Neuron (in vitro differentiated cells): ENCODE results near the gene NMRK2.
"Not testable (repeated sequence)": the region's sequence is repeated elsewhere in the genome, so short reads cannot be mapped to it uniquely, and the experiment has no call there.

Experiments used
- H2AFZ ChIP-seq: one replicate; pipeline ENCODE4 v1.6.1; 2013; ENCODE audit warnings: low read depth, mild to moderate bottlenecking, inconsistent platforms, low read length, moderate library complexity
- H3K27me3 ChIP-seq: one replicate; pipeline ENCODE4 v1.6.1; 2013; ENCODE audit warnings: low read length; ENCODE audit not compliant: insufficient read depth
- H3K36me3 ChIP-seq: one replicate; pipeline ENCODE4 v1.6.1; 2013; ENCODE audit warnings: low read length; ENCODE audit not compliant: insufficient read depth
- H3K4me1 ChIP-seq: one replicate; pipeline ENCODE4 v1.6.1; 2013; ENCODE audit warnings: low read length; ENCODE audit not compliant: insufficient read depth
- H3K4me3 ChIP-seq: 2 replicates; pipeline ENCODE4 v1.5.1; 2013; ENCODE audit warnings: mild to moderate bottlenecking, low read length, moderate library complexity
- H3K9me3 ChIP-seq: one replicate; pipeline ENCODE4 v1.6.1; 2013; ENCODE audit warnings: low read length

Gene NMRK2

GRCh38 chr19:3908266-3909054 is 24.4 kb upstream of the NMRK2 start:
- peaks cover 16% of the 10 kb centered on the region for H3K9me3 ChIP-seq
- no peaks in the 10 kb centered on the region for H3K27me3 ChIP-seq
- no peak overlapping the region for H2AFZ ChIP-seq
- H3K4me1 ChIP-seq, result no peaks in the 10 kb centered on the region
- H3K4me3 ChIP-seq, result no peak overlapping the region
- peaks cover 45% of the 10 kb centered on the region for H3K36me3 ChIP-seq

GRCh38 chr19:3910105-3910504 is 22.8 kb upstream of the NMRK2 start:
- Histone ChIP-seq H3K9me3 (peaks cover 16% of the 10 kb centered on the region), H3K4me3 (no peak overlapping the region), H3K4me1 (no peaks in the 10 kb centered on the region), H3K27me3 (no peaks in the 10 kb centered on the region), H2AFZ (no peak overlapping the region), H3K36me3 (peaks cover 47% of the 10 kb centered on the region)

GRCh38 chr19:3914199-3914598 is 18.7 kb upstream of the NMRK2 start:
- no peaks in the 10 kb centered on the region for H3K4me1 ChIP-seq
- H3K4me3 ChIP-seq, result no peak overlapping the region
- H3K9me3 ChIP-seq, result peaks cover 21% of the 10 kb centered on the region
- no peaks in the 10 kb centered on the region for H3K27me3 ChIP-seq
- no peak overlapping the region for H2AFZ ChIP-seq
- H3K36me3 ChIP-seq, result peaks cover 38% of the 10 kb centered on the region

- Histone ChIP-seq H3K36me3 (peaks cover 33% of the 10 kb centered on the region), H3K4me1 (no peaks in the 10 kb centered on the region), H3K9me3 (peaks cover 11% of the 10 kb centered on the region), H3K27me3 (no peaks in the 10 kb centered on the region), H3K4me3 (no peak overlapping the region), H2AFZ (no peak overlapping the region)
Observed at GRCh38 chr19:3916033-3916432, 16.8 kb upstream of the NMRK2 start.

- no peak overlapping the region for H3K4me3 ChIP-seq
Observed at GRCh38 chr19:3919793-3920192, 13.1 kb upstream of the NMRK2 start.

GRCh38 chr19:3923096-3923758 is 9.6 kb upstream of the NMRK2 start:
- H3K4me1 ChIP-seq, result no peaks in the 10 kb centered on the region
- peaks cover 21% of the 10 kb centered on the region for H3K9me3 ChIP-seq
- no peak overlapping the region for H2AFZ ChIP-seq
- peaks cover 30% of the 10 kb centered on the region for H3K36me3 ChIP-seq
- H3K27me3 ChIP-seq, result no peaks in the 10 kb centered on the region
- H3K4me3 ChIP-seq, result no peak overlapping the region

More at GRCh38 chr19:3919793-3920192, 13.1 kb upstream of the NMRK2 start:
- H2AFZ ChIP-seq, result no peak overlapping the region
- peaks cover 33% of the 10 kb centered on the region for H3K36me3 ChIP-seq
- H3K27me3 ChIP-seq, result no peaks in the 10 kb centered on the region
- H3K4me1 ChIP-seq, result no peaks in the 10 kb centered on the region
- peaks cover 21% of the 10 kb centered on the region for H3K9me3 ChIP-seq

- H3K9me3 ChIP-seq, result peaks cover 18% of the 10 kb centered on the region
- H3K4me1 ChIP-seq, result no peaks in the 10 kb centered on the region
- no peaks in the 10 kb centered on the region for H3K27me3 ChIP-seq
- no peak overlapping the region for H2AFZ ChIP-seq
- no peak overlapping the region for H3K4me3 ChIP-seq
- peaks cover 26% of the 10 kb centered on the region for H3K36me3 ChIP-seq
Observed at GRCh38 chr19:3923912-3924311, 9.0 kb upstream of the NMRK2 start.

GRCh38 chr19:3931041-3931440 is 1.8 kb upstream of the NMRK2 start:
- H3K4me1 ChIP-seq, result peaks cover 10% of the 10 kb centered on the region
- H3K4me3 ChIP-seq, result no peak overlapping the region
- H3K27me3 ChIP-seq, result peaks cover 3% of the 10 kb centered on the region
- H2AFZ ChIP-seq, result no peak overlapping the region
- no peaks in the 10 kb centered on the region for H3K36me3 ChIP-seq
- H3K9me3 ChIP-seq, result no peaks in the 10 kb centered on the region

GRCh38 chr19:3936506-3937442 is 3.9 kb downstream of the NMRK2 start:
- Histone ChIP-seq H3K27me3 (peaks cover 3% of the 10 kb centered on the region), H3K4me3 (no peak overlapping the region), H3K36me3 (no peaks in the 10 kb centered on the region), H3K4me1 (peaks cover 10% of the 10 kb centered on the region), H2AFZ (no peak overlapping the region), H3K9me3 (peaks cover 11% of the 10 kb centered on the region)

GRCh38 chr19:3938300-3938950 is 5.6 kb downstream of the NMRK2 start:
- H3K4me3 ChIP-seq, H2AFZ ChIP-seq, H3K36me3 ChIP-seq, H3K27me3 ChIP-seq, H3K4me1 ChIP-seq: not testable (repeated sequence)
- H3K9me3 ChIP-seq, result peaks cover 11% of the 10 kb centered on the region

- H2AFZ ChIP-seq, result no peak overlapping the region
- H3K36me3 ChIP-seq, result no peaks in the 10 kb centered on the region
- no peak overlapping the region for H3K4me3 ChIP-seq
- peaks cover 5% of the 10 kb centered on the region for H3K9me3 ChIP-seq
- no peaks in the 10 kb centered on the region for H3K27me3 ChIP-seq
- no peaks in the 10 kb centered on the region for H3K4me1 ChIP-seq
Observed at GRCh38 chr19:3942790-3943409, 10.0 kb downstream of the NMRK2 start.

- H3K27me3 ChIP-seq, result no peaks in the 10 kb centered on the region
- no peaks in the 10 kb centered on the region for H3K4me1 ChIP-seq
- no peak overlapping the region for H3K4me3 ChIP-seq
- H2AFZ ChIP-seq, result no peak overlapping the region
- no peaks in the 10 kb centered on the region for H3K36me3 ChIP-seq
- no peaks in the 10 kb centered on the region for H3K9me3 ChIP-seq
Observed at GRCh38 chr19:3944018-3944721, 11.3 kb downstream of the NMRK2 start.
